Caco-2 (cell line): Measurements from ENCODE around the gene HUWE1. TPM values are rescaled to one million over a fixed set of nuclear protein-coding genes. Genes with fewer than 3 reads are reported as not detected.

Experiments used
- BruUV-seq: library from RNA; stranded (reverse); fragments of 400-500 nt; replicated peaks from 2 replicates; lab custom pipeline; 2021; lab: Mats Ljungman, UMichigan
- CTCF ChIA-PET: fragments of 300-600 bp; sonication (Branson Sonifier 250); formaldehyde crosslinking; loops from one replicate; lab custom pipeline; 2022; ENCODE audit warnings: antibody characterized with exemption; lab: Charles Lee
- POLR2A ChIA-PET: fragments of 300-600 bp; sonication (Branson Sonifier 250); formaldehyde crosslinking; loops from one replicate; lab custom pipeline; 2022; ENCODE audit warnings: antibody characterized with exemption; lab: Charles Lee
- DNase-seq, 2 experiments: peaks; one replicate each; pipeline versions ENCODE4 v3.0.0 to v3.0.0-alpha.2; 2020 to 2022
- H3K27me3 ChIP-seq: replicated peaks from 2 replicates; pipeline ENCODE4 v1.6.0; 2011; ENCODE audit warnings: low read length; ENCODE audit not compliant: control insufficient read depth, insufficient read depth
- H3K36me3 ChIP-seq: 2 replicates; pipeline ENCODE4 v1.5.1; 2011; ENCODE audit warnings: low read length; ENCODE audit not compliant: control insufficient read depth, insufficient read depth
- H3K4me1 ChIP-seq: fragments of 250-450 bp; sonication (Bioruptor Pico); 2 replicates; pipeline ENCODE4 v1.5.1; 2020; ENCODE audit warnings: mild to moderate bottlenecking
- H3K4me3 ChIP-seq: 2 replicates; pipeline ENCODE4 v1.5.1; 2011; ENCODE audit warnings: low read depth, mild to moderate bottlenecking, control low read depth, low read length
- H3K9me3 ChIP-seq: fragments of 250-450 bp; sonication (Bioruptor Pico); 2 replicates; pipeline ENCODE4 v1.5.1; 2020; ENCODE audit warnings: mild to moderate bottlenecking, moderate library complexity
- H3K27ac Mint-ChIP-seq: one replicate; pipeline ENCODE4 v1.8.0; 2022; ENCODE audit warnings: mixed read lengths; ENCODE audit not compliant: unreplicated experiment
- H3K27me3 Mint-ChIP-seq: one replicate; pipeline ENCODE4 v1.8.0; 2022; ENCODE audit warnings: mixed read lengths; ENCODE audit not compliant: insufficient read depth, unreplicated experiment
- H3K36me3 Mint-ChIP-seq: one replicate; pipeline ENCODE4 v1.8.0; 2022; ENCODE audit warnings: mild to moderate bottlenecking, mixed read lengths; ENCODE audit not compliant: insufficient read depth, unreplicated experiment
- H3K4me1 Mint-ChIP-seq: one replicate; pipeline ENCODE4 v1.8.0; 2022; ENCODE audit warnings: low read depth, mixed read lengths; ENCODE audit not compliant: unreplicated experiment
- H3K4me3 Mint-ChIP-seq: one replicate; pipeline ENCODE4 v1.8.0; 2022; ENCODE audit warnings: mild to moderate bottlenecking, moderate library complexity, mixed read lengths; ENCODE audit not compliant: unreplicated experiment
- H3K9me3 Mint-ChIP-seq: one replicate; pipeline ENCODE4 v1.8.0; 2022; ENCODE audit warnings: mixed read lengths; ENCODE audit not compliant: unreplicated experiment
- intact Hi-C: fragments of 100-400 bp; cut with micrococcal nuclease; formaldehyde crosslinking; loops from one replicate; pipeline ENCODE4 v1.10.0; 2022; ENCODE audit not compliant: unreplicated experiment
- total RNA-seq: library from RNA; stranded (reverse); gene quantifications from 2 replicates; pipeline ENCODE4 v1.2.3, GENCODE V29; 2022
- TF ChIP-seq, protein P1 (sequence below), 2 experiments: fragments of 200-600 bp in 1 of 2; IDR thresholded peaks; 1 replicate in 1 of 2; 2 replicates in 1 of 2; pipeline versions ENCODE4 v1.5.1 to v1.8.0; 2011 to 2022; ENCODE audit warnings: antibody characterized with exemption in 1 of 2, control low read depth in 1 of 2, inconsistent platforms in 1 of 2, low read depth in 1 of 2, low read length in 1 of 2, mild to moderate bottlenecking in 1 of 2, moderate library complexity in 1 of 2; ENCODE audit not compliant: insufficient read depth in 1 of 2, severe bottlenecking in 1 of 2, unreplicated experiment in 1 of 2

HUWE1 gene
- total RNA-seq, 1 experiment from 2014 or later, result 222 TPM

DNA sequence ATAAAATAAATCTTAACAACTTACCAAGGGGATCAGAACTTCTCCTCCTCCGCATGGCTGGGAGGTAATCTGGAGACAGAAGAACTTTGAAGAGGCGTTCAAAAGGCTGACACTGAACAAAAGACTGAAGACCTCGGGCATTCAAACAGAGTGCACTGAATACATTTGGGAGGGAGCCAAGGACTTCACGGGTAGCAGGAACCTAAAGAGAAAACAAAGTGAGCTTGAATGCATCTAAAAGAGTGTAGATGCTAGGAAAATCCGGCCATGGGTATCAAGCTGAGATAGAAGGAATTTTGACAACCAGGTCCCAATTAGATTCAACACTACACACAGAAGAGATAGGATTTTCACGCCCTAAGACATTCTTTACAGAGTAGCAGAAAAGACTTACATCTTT is 69.6 kb downstream of the HUWE1 start:
- no peaks in the 10 kb centered on the region for H3K4me1 ChIP-seq
- H3K27me3 ChIP-seq, result no peaks in the 10 kb centered on the region
- BruUV-seq, result no TSS peak
- ChIA-PET POLR2A (no interaction called here), CTCF (no interaction called here)
- Mint-ChIP-seq H3K4me1 (no peaks in the 10 kb centered on the region), H3K36me3 (peaks cover 79% of the 10 kb centered on the region), H3K4me3 (no peak overlapping the region), H3K9me3 (no peaks in the 10 kb centered on the region), H3K27me3 (no peaks in the 10 kb centered on the region), H3K27ac (no peak overlapping the region)
- DNase-seq, result no peak
- H3K4me3 ChIP-seq, result no peak overlapping the region
- intact Hi-C loops, result no loop called here
- no peaks in the 10 kb centered on the region for H3K36me3 ChIP-seq
- TF ChIP-seq, protein P1, sequence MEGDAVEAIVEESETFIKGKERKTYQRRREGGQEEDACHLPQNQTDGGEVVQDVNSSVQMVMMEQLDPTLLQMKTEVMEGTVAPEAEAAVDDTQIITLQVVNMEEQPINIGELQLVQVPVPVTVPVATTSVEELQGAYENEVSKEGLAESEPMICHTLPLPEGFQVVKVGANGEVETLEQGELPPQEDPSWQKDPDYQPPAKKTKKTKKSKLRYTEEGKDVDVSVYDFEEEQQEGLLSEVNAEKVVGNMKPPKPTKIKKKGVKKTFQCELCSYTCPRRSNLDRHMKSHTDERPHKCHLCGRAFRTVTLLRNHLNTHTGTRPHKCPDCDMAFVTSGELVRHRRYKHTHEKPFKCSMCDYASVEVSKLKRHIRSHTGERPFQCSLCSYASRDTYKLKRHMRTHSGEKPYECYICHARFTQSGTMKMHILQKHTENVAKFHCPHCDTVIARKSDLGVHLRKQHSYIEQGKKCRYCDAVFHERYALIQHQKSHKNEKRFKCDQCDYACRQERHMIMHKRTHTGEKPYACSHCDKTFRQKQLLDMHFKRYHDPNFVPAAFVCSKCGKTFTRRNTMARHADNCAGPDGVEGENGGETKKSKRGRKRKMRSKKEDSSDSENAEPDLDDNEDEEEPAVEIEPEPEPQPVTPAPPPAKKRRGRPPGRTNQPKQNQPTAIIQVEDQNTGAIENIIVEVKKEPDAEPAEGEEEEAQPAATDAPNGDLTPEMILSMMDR (IDR thresholded peaks at IDR 0.05; ENCODE audit: insufficient read depth in 1 of 2, low read depth in 1 of 2, low read length in 1 of 2, severe bottlenecking in 1 of 2, unreplicated experiment in 1 of 2), result no peak
- no peaks in the 10 kb centered on the region for H3K9me3 ChIP-seq

DNA sequence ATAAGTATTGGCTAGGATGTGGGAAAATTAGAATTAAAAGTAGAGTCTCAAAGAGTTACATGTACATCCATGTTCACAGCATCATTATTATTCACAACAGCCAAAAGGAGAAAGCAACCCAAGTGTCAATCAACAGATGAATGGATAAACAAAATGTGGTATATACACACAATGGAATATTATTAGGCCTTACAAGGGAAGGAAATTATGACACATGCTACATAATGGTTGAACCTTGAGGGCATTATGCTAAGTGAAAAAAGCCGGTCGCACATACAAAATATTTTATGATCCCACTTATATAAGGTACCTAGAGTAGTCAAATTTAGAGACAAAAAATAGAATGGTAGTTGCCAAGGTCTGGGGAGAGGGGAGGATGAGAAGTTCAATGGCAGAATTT is 80.1 kb downstream of the HUWE1 start:
- ChIA-PET POLR2A (no interaction called here), CTCF (no interaction called here)
- peaks cover 2% of the 10 kb centered on the region; the same call in 1 of the 2 replicates for H3K36me3 ChIP-seq
- Mint-ChIP-seq H3K27ac (no peak overlapping the region), H3K27me3 (no peaks in the 10 kb centered on the region), H3K36me3 (peaks cover 78% of the 10 kb centered on the region), H3K4me1 (no peaks in the 10 kb centered on the region), H3K4me3 (no peak overlapping the region), H3K9me3 (no peaks in the 10 kb centered on the region)
- no peaks in the 10 kb centered on the region for H3K4me1 ChIP-seq
- DNase-seq, result no peak
- H3K9me3 ChIP-seq, result no peaks in the 10 kb centered on the region
- intact Hi-C loops, result no loop called here
- H3K4me3 ChIP-seq, result no peak overlapping the region
- no peaks in the 10 kb centered on the region for H3K27me3 ChIP-seq
- TF ChIP-seq, protein P1 (IDR thresholded peaks at IDR 0.05; ENCODE audit: insufficient read depth in 1 of 2, low read depth in 1 of 2, low read length in 1 of 2, severe bottlenecking in 1 of 2, unreplicated experiment in 1 of 2), result no peak
- BruUV-seq, result no TSS peak

DNA sequence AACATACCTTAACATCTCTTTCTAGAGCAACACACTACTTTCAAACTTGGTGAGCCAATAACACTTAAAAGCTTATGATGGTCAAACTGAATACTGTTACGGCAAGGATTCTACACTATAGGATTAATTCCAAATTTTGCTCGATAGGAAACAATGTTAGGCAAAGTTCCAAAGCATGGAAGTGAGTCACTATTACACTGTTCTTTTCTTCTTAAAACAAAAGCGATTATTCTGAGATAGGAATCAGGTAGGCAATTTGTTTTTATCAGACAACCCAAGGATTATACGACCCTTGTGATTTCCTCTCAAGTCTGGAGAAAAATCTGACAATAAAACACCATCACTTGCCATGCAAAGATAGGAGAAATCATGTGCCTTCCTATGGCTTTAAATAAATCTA is 81.5 kb downstream of the HUWE1 start:
- CTCF ChIA-PET, result no interaction called here
- no peak for DNase-seq
- no peaks in the 10 kb centered on the region for H3K9me3 Mint-ChIP-seq
- H3K36me3 ChIP-seq, result no peaks in the 10 kb centered on the region; the same call in 1 of the 2 replicates
- H3K27ac Mint-ChIP-seq, result no peak overlapping the region
- H3K4me1 ChIP-seq, result no peaks in the 10 kb centered on the region
- TF ChIP-seq, protein P1 (IDR thresholded peaks at IDR 0.05; ENCODE audit: insufficient read depth in 1 of 2, low read depth in 1 of 2, low read length in 1 of 2, severe bottlenecking in 1 of 2, unreplicated experiment in 1 of 2), result no peak
- no peaks in the 10 kb centered on the region for H3K9me3 ChIP-seq
- H3K4me3 ChIP-seq, result no peak overlapping the region
- no peaks in the 10 kb centered on the region for H3K27me3 ChIP-seq
- no peaks in the 10 kb centered on the region for H3K27me3 Mint-ChIP-seq
- peaks cover 78% of the 10 kb centered on the region for H3K36me3 Mint-ChIP-seq
- intact Hi-C loops, result no loop called here
- H3K4me1 Mint-ChIP-seq, result no peaks in the 10 kb centered on the region
- no TSS peak for BruUV-seq
- POLR2A ChIA-PET, result no interaction called here
- no peak overlapping the region for H3K4me3 Mint-ChIP-seq
